Measurements from ENCODE around the gene ELP5. TPM values are rescaled to one million over a fixed set of nuclear protein-coding genes. Genes with fewer than 3 reads are reported as not detected.
"Not testable (repeated sequence)": the region's sequence is repeated elsewhere in the genome, so short reads cannot be mapped to it uniquely, and the experiment has no call there.

The ELP5 gene
- total RNA-seq, 1 experiment from 2014 or later, result 38.8 TPM

- Histone ChIP-seq H3K79me2 (ENCODE audit: low read length) (peaks cover 37% of the 10 kb centered on the region), H3K4me3 (ENCODE audit: low read length) (peak within 1 kb of the TSS; percentile 97), H3K4me2 (ENCODE audit: low read depth, low read length, poor library complexity, severe bottlenecking) (peak within 1 kb of the TSS; percentile 76), H3K27me3 (ENCODE audit: low read length) (no peaks in the 10 kb centered on the region), H3K36me3 (ENCODE audit: insufficient read depth, low read length) (peaks cover 16% of the 10 kb centered on the region; the same call in 1 of the 2 replicates), H3K4me1 (ENCODE audit: low read length) (peaks cover 37% of the 10 kb centered on the region), H3K9ac (ENCODE audit: low read length) (peak within 1 kb of the TSS; percentile 98), H2AFZ (ENCODE audit: low read length) (peak within 1 kb of the TSS; percentile 73; the same call in 1 of the 2 replicates), H3K9me2 (replicated peaks; ENCODE audit: insufficient read depth, low read length) (no peaks in the 10 kb centered on the region), H3K9me3 (ENCODE audit: low read length) (no peaks in the 10 kb centered on the region), H3K27ac (ENCODE audit: low read length) (peak within 1 kb of the TSS; percentile 76), H4K20me1 (ENCODE audit: insufficient read depth, low read depth, low read length) (peaks cover 5% of the 10 kb centered on the region; the same call in 1 of the 2 replicates)
- peak; percentile 97 for DNase-seq
Observed at GRCh38 chr17:7241783-7242716, 10.0 kb upstream of the ELP5 start, which contains the start of gene GABARAP. TSS of gene GABARAP (minus strand) at chr17:7242449. CDS start at chr17:7242330, 119 bp downstream.

GRCh38 chr17:7242717-7243452 lies 9.1 kb upstream of the ELP5 start:
- Histone ChIP-seq H3K4me3 (ENCODE audit: low read length) (peak overlapping the region; percentile 97), H3K36me3 (ENCODE audit: insufficient read depth, low read length) (peaks cover 13% of the 10 kb centered on the region; the same call in 1 of the 2 replicates), H3K9me3 (ENCODE audit: low read length) (no peaks in the 10 kb centered on the region), H3K79me2 (ENCODE audit: low read length) (peaks cover 39% of the 10 kb centered on the region), H3K9ac (ENCODE audit: low read length) (peak overlapping the region; percentile 98), H3K27ac (ENCODE audit: low read length) (peak overlapping the region; percentile 76), H3K9me2 (replicated peaks; ENCODE audit: insufficient read depth, low read length) (no peaks in the 10 kb centered on the region), H3K4me2 (ENCODE audit: low read depth, low read length, poor library complexity, severe bottlenecking) (peak overlapping the region; percentile 76), H3K4me1 (ENCODE audit: low read length) (peaks cover 31% of the 10 kb centered on the region), H3K27me3 (ENCODE audit: low read length) (no peaks in the 10 kb centered on the region), H2AFZ (ENCODE audit: low read length) (peak overlapping the region; percentile 73; the same call in 1 of the 2 replicates), H4K20me1 (ENCODE audit: insufficient read depth, low read depth, low read length) (no peaks in the 10 kb centered on the region)
- peak; percentile 97 for DNase-seq

GRCh38 chr17:7243453-7243729 lies 8.6 kb upstream of the ELP5 start:
- Histone ChIP-seq H3K27ac (ENCODE audit: low read length) (no peak overlapping the region), H3K4me1 (ENCODE audit: low read length) (peaks cover 31% of the 10 kb centered on the region), H2AFZ (ENCODE audit: low read length) (no peak overlapping the region), H3K4me2 (ENCODE audit: low read depth, low read length, poor library complexity, severe bottlenecking) (peak overlapping the region; percentile 76), H3K4me3 (ENCODE audit: low read length) (peak overlapping the region; percentile 97; the same call in 1 of the 2 replicates), H3K27me3 (ENCODE audit: low read length) (no peaks in the 10 kb centered on the region), H3K9me3 (ENCODE audit: low read length) (no peaks in the 10 kb centered on the region), H3K9me2 (replicated peaks; ENCODE audit: insufficient read depth, low read length) (no peaks in the 10 kb centered on the region), H3K79me2 (ENCODE audit: low read length) (peaks cover 45% of the 10 kb centered on the region), H3K36me3 (ENCODE audit: insufficient read depth, low read length) (peaks cover 13% of the 10 kb centered on the region; the same call in 1 of the 2 replicates), H4K20me1 (ENCODE audit: insufficient read depth, low read depth, low read length) (no peaks in the 10 kb centered on the region), H3K9ac (ENCODE audit: low read length) (peak overlapping the region; percentile 98)
- DNase-seq, result no peak

- not testable (repeated sequence) for H2AFZ ChIP-seq (ENCODE audit: low read length); DNase-seq; H3K4me2 ChIP-seq (ENCODE audit: low read depth, low read length, poor library complexity, severe bottlenecking); H4K20me1 ChIP-seq (ENCODE audit: insufficient read depth, low read depth, low read length); H3K4me3 ChIP-seq (ENCODE audit: low read length); H3K27me3 ChIP-seq (ENCODE audit: low read length); H3K9ac ChIP-seq (ENCODE audit: low read length); H3K9me2 ChIP-seq (replicated peaks; ENCODE audit: insufficient read depth, low read length); H3K9me3 ChIP-seq (ENCODE audit: low read length); H3K27ac ChIP-seq (ENCODE audit: low read length)
- peaks cover 13% of the 10 kb centered on the region; the same call in 1 of the 2 replicates for H3K36me3 ChIP-seq (ENCODE audit: insufficient read depth, low read length)
- peaks cover 46% of the 10 kb centered on the region for H3K79me2 ChIP-seq (ENCODE audit: low read length)
- peaks cover 35% of the 10 kb centered on the region for H3K4me1 ChIP-seq (ENCODE audit: low read length)
Observed at GRCh38 chr17:7243838-7244237, 8.2 kb upstream of the ELP5 start.

GRCh38 chr17:7246779-7247178 lies 5.2 kb upstream of the ELP5 start:
- no peak for DNase-seq
- Histone ChIP-seq H3K9me2 (replicated peaks; ENCODE audit: insufficient read depth, low read length) (no peaks in the 10 kb centered on the region), H3K79me2 (ENCODE audit: low read length) (peaks cover 56% of the 10 kb centered on the region), H3K9me3 (ENCODE audit: low read length) (no peaks in the 10 kb centered on the region), H2AFZ (ENCODE audit: low read length) (no peak overlapping the region), H3K27ac (ENCODE audit: low read length) (no peak overlapping the region), H3K4me3 (ENCODE audit: low read length) (no peak overlapping the region), H4K20me1 (ENCODE audit: insufficient read depth, low read depth, low read length) (peaks cover 17% of the 10 kb centered on the region; the same call in 1 of the 2 replicates), H3K36me3 (ENCODE audit: insufficient read depth, low read length) (peaks cover 13% of the 10 kb centered on the region; the same call in 1 of the 2 replicates), H3K9ac (ENCODE audit: low read length) (no peak overlapping the region), H3K4me2 (ENCODE audit: low read depth, low read length, poor library complexity, severe bottlenecking) (no peak overlapping the region), H3K27me3 (ENCODE audit: low read length) (no peaks in the 10 kb centered on the region), H3K4me1 (ENCODE audit: low read length) (peaks cover 30% of the 10 kb centered on the region)

GRCh38 chr17:7248796-7249195 lies 3.2 kb upstream of the ELP5 start:
- Histone ChIP-seq H3K27me3 (ENCODE audit: low read length) (no peaks in the 10 kb centered on the region), H4K20me1 (ENCODE audit: insufficient read depth, low read depth, low read length) (peaks cover 17% of the 10 kb centered on the region; the same call in 1 of the 2 replicates), H3K27ac (ENCODE audit: low read length) (no peak overlapping the region; the same call in 1 of the 2 replicates), H3K36me3 (ENCODE audit: insufficient read depth, low read length) (peaks cover 13% of the 10 kb centered on the region; the same call in 1 of the 2 replicates), H3K9ac (ENCODE audit: low read length) (peak overlapping the region; percentile 94), H3K9me2 (replicated peaks; ENCODE audit: insufficient read depth, low read length) (no peaks in the 10 kb centered on the region), H3K4me1 (ENCODE audit: low read length) (peaks cover 27% of the 10 kb centered on the region), H3K4me3 (ENCODE audit: low read length) (no peak overlapping the region), H2AFZ (ENCODE audit: low read length) (no peak overlapping the region), H3K79me2 (ENCODE audit: low read length) (peaks cover 63% of the 10 kb centered on the region), H3K4me2 (ENCODE audit: low read depth, low read length, poor library complexity, severe bottlenecking) (peak overlapping the region; percentile 91), H3K9me3 (ENCODE audit: low read length) (no peaks in the 10 kb centered on the region)
- DNase-seq, result no peak

- no peaks in the 10 kb centered on the region for H3K9me3 ChIP-seq (ENCODE audit: low read length)
- H3K27ac ChIP-seq (ENCODE audit: low read length), result no peak overlapping the region; the same call in 1 of the 2 replicates
- H3K27me3 ChIP-seq (ENCODE audit: low read length), result no peaks in the 10 kb centered on the region
- peaks cover 17% of the 10 kb centered on the region; the same call in 1 of the 2 replicates for H4K20me1 ChIP-seq (ENCODE audit: insufficient read depth, low read depth, low read length)
- H2AFZ ChIP-seq (ENCODE audit: low read length), result no peak overlapping the region
- H3K9me2 ChIP-seq (replicated peaks; ENCODE audit: insufficient read depth, low read length), result no peaks in the 10 kb centered on the region
- H3K9ac ChIP-seq (ENCODE audit: low read length), result peak overlapping the region; percentile 94
- H3K79me2 ChIP-seq (ENCODE audit: low read length), result peaks cover 66% of the 10 kb centered on the region
- H3K4me1 ChIP-seq (ENCODE audit: low read length), result peaks cover 27% of the 10 kb centered on the region
- peak overlapping the region; percentile 90; the same call in 1 of the 2 replicates for H3K4me3 ChIP-seq (ENCODE audit: low read length)
- peak overlapping the region; percentile 91 for H3K4me2 ChIP-seq (ENCODE audit: low read depth, low read length, poor library complexity, severe bottlenecking)
- no peak for DNase-seq
- peaks cover 16% of the 10 kb centered on the region; the same call in 1 of the 2 replicates for H3K36me3 ChIP-seq (ENCODE audit: insufficient read depth, low read length)
Observed at GRCh38 chr17:7249214-7249613, 2.8 kb upstream of the ELP5 start.
